Breast epithelium (tissue), 4 donors: ENCODE measurements around the gene DPM2. TPM values are rescaled to one million over a fixed set of nuclear protein-coding genes. Genes with fewer than 3 reads are reported as not detected.
A peak's percentile ranks its signal among the peaks of the same experiment; 100 is the strongest.

ENCODE experiments used
- DNase-seq, 2 donors: peaks; one replicate each; pipeline ENCODE4 v3.0.0-alpha.2; 2019; ENCODE audit warnings: low spot score in 2 of 2
- H3K27ac ChIP-seq, 2 donors: fragments of 200-600 bp; sonication (generic) in 1 of 2; one replicate each; pipeline ENCODE4 v1.5.1; 2016 to 2019; ENCODE audit warnings: mild to moderate bottlenecking in 1 of 2
- H3K27me3 ChIP-seq, 2 donors: fragments of 200-600 bp; sonication (generic) in 1 of 2; one replicate each; pipeline versions ENCODE4 v1.5.1 to v1.6.0; 2017 to 2019; ENCODE audit warnings: control low read depth in 1 of 2, mild to moderate bottlenecking in 1 of 2
- H3K36me3 ChIP-seq: fragments of 200-600 bp; one replicate; pipeline ENCODE4 v1.5.1; 2019
- H3K4me1 ChIP-seq, 2 donors: fragments of 200-600 bp; sonication (generic); one replicate each; pipeline ENCODE4 v1.5.1; 2016 to 2019; ENCODE audit warnings: control low read depth in 1 of 2
- H3K4me3 ChIP-seq, 3 donors: fragments of 200-600 bp; sonication (generic); 1 replicate in 2 of 3; 2 replicates in 1 of 3; pipeline ENCODE4 v1.5.1; 2016 to 2019; ENCODE audit warnings: mild to moderate bottlenecking in 3 of 3, moderate library complexity in 2 of 3
- H3K9me3 ChIP-seq, 2 donors: fragments of 200-600 bp; sonication (generic) in 1 of 2; one replicate each; pipeline ENCODE4 v1.5.1; 2016 to 2019; ENCODE audit warnings: control low read depth in 1 of 2
- CTCF ChIP-seq, 3 donors: fragments of 450-650 bp; IDR thresholded peaks; one replicate each; pipeline ENCODE4 v1.5.1; 2016 to 2017; ENCODE audit warnings: antibody characterized with exemption in 3 of 3, mild to moderate bottlenecking in 3 of 3, moderate library complexity in 3 of 3
- POLR2A ChIP-seq: fragments of 450-650 bp; IDR thresholded peaks from one replicate; pipeline ENCODE4 v1.6.1; 2016; ENCODE audit warnings: antibody characterized with exemption, mild to moderate bottlenecking, moderate library complexity
- POLR2AphosphoS5 ChIP-seq, 3 donors: sonication (generic); formaldehyde crosslinking; IDR thresholded peaks; one replicate each; pipeline ENCODE4 v1.6.1; 2017; ENCODE audit warnings: antibody characterized with exemption in 3 of 3
- intact Hi-C: fragments of 100-400 bp; cut with DNase I; formaldehyde crosslinking; loops from one replicate; pipeline ENCODE4 v1.15.1; 2023; ENCODE audit warnings: low total_unique reads
- total RNA-seq, 3 donors: library from RNA; depleted of rRNA; stranded (reverse); fragments of >200 nt; gene quantifications; one replicate each; pipeline ENCODE4 v1.1.0, GENCODE V29; 2016

DPM2 gene
- total RNA-seq, 3 donors from 2014 or later, result 10.6 to 17.4 (median 17.1) TPM

- Histone ChIP-seq H3K4me1 (peaks cover 0 to 9% of the 10 kb centered on the region in 2 donors), H3K36me3 (no peaks in the 10 kb centered on the region), H3K4me3 (no peak overlapping the region), H3K27ac (peak overlapping the region; percentile 43 to 51), H3K9me3 (no peaks in the 10 kb centered on the region), H3K27me3 (no peaks in the 10 kb centered on the region)
- DNase-seq, result no peak
- TF ChIP-seq CTCF (IDR thresholded peaks at IDR 0.05), result no peak
- no peak for TF ChIP-seq POLR2A
- TF ChIP-seq POLR2AphosphoS5 (IDR thresholded peaks at IDR 0.05), result no peak
- intact Hi-C loops, result loop anchor here (5.0 kb wide), 1 partner anchor 93 kb away; no protein-coding TSS in a partner anchor
Measured at GRCh38 chr9:127944586-127945218, 7.0 kb upstream of the DPM2 start.

- intact Hi-C loops, result loop anchor here (2.0 to 5.0 kb wide), 2 partner anchors 63 to 94 kb away; no protein-coding TSS in a partner anchor
- H3K4me1 ChIP-seq, result peaks cover 1 to 9% of the 10 kb centered on the region in 2 donors
- H3K27ac ChIP-seq, result peak overlapping the region; percentile 43 to 51
Measured at GRCh38 chr9:127943731-127944144, 6.1 kb upstream of the DPM2 start.

GRCh38 chr9:127943011-127943662 is 5.5 kb upstream of the DPM2 start:
- H3K27me3 ChIP-seq, result no peaks in the 10 kb centered on the region
- H3K4me3 ChIP-seq, result no peak overlapping the region
- H3K36me3 ChIP-seq, result no peaks in the 10 kb centered on the region
- H3K4me1 ChIP-seq, result peaks cover 7 to 12% of the 10 kb centered on the region in 2 donors
- H3K27ac ChIP-seq, result peak overlapping the region; percentile 43 to 69
- TF ChIP-seq POLR2A (no peak), CTCF (IDR thresholded peaks at IDR 0.05) (no peak), POLR2AphosphoS5 (IDR thresholded peaks at IDR 0.05) (no peak)
- DNase-seq, result no peak
- no peaks in the 10 kb centered on the region for H3K9me3 ChIP-seq
- intact Hi-C loops, result loop anchor here (2.0 to 5.0 kb wide), 2 partner anchors 62 to 94 kb away; no protein-coding TSS in a partner anchor

More at GRCh38 chr9:127943731-127944144, 6.1 kb upstream of the DPM2 start:
- H3K4me3 ChIP-seq, result no peak overlapping the region
- DNase-seq, result peak; percentile 68 to 83
- H3K36me3 ChIP-seq, result no peaks in the 10 kb centered on the region
- no peaks in the 10 kb centered on the region for H3K9me3 ChIP-seq
- H3K27me3 ChIP-seq, result no peaks in the 10 kb centered on the region
- TF ChIP-seq POLR2AphosphoS5 (IDR thresholded peaks at IDR 0.05) (peak in 2 of 3 donors; percentile 22 to 66), CTCF (IDR thresholded peaks at IDR 0.05) (peak; percentile 67 to 92 (median 89)), POLR2A (no peak)

- intact Hi-C loops, result loop anchor here (2.0 to 5.0 kb wide), 2 partner anchors 62 to 95 kb away; no protein-coding TSS in a partner anchor
- no peak for TF ChIP-seq POLR2A
- peak; percentile 87 to 95 (median 92) for TF ChIP-seq CTCF (IDR thresholded peaks at IDR 0.05)
- peak in 1 of 3 donors; percentile 60 for TF ChIP-seq POLR2AphosphoS5 (IDR thresholded peaks at IDR 0.05)
- H3K4me1 ChIP-seq, result peaks cover 10 to 15% of the 10 kb centered on the region in 2 donors
- H3K36me3 ChIP-seq, result no peaks in the 10 kb centered on the region
- H3K27ac ChIP-seq, result peak overlapping the region; percentile 43 to 69
- no peaks in the 10 kb centered on the region for H3K27me3 ChIP-seq
- no peak for DNase-seq
- H3K9me3 ChIP-seq, result no peaks in the 10 kb centered on the region
- no peak overlapping the region for H3K4me3 ChIP-seq
Measured at GRCh38 chr9:127942216-127943010, 4.8 kb upstream of the DPM2 start.
